Immature natural killer cell (primary cell): ENCODE data around the gene DOCK6. TPM values are rescaled to one million over a fixed set of nuclear protein-coding genes. Genes with fewer than 3 reads are reported as not detected.
"Not testable (repeated sequence)": the region's sequence is repeated elsewhere in the genome, so short reads cannot be mapped to it uniquely, and the experiment has no call there.

Experiments
- DNase-seq, 3 donors: peaks; one replicate each; pipeline ENCODE4 v3.0.0; 2022; ENCODE audit warnings: mixed read lengths in 1 of 3
- H3K27ac Mint-ChIP-seq, 6 donors: one replicate each; pipeline ENCODE4 v1.8.0; 2020; ENCODE audit warnings: mixed read lengths in 6 of 6, mild to moderate bottlenecking in 5 of 6, inconsistent platforms in 4 of 6, moderate library complexity in 3 of 6
- H3K27me3 Mint-ChIP-seq, 3 donors: one replicate each; pipeline ENCODE4 v1.8.0; 2020 to 2021; ENCODE audit warnings: low read depth in 3 of 3, mild to moderate bottlenecking in 3 of 3, mixed read lengths in 3 of 3, moderate library complexity in 3 of 3, inconsistent platforms in 1 of 3
- H3K36me3 Mint-ChIP-seq, 3 donors: one replicate each; pipeline ENCODE4 v1.8.0; 2020; ENCODE audit warnings: mixed read lengths in 3 of 3, inconsistent platforms in 2 of 3, mild to moderate bottlenecking in 2 of 3
- H3K4me1 Mint-ChIP-seq, 2 donors: one replicate each; pipeline ENCODE4 v1.8.0; 2020; ENCODE audit warnings: inconsistent platforms in 2 of 2, mild to moderate bottlenecking in 2 of 2, mixed read lengths in 2 of 2, moderate library complexity in 1 of 2
- H3K4me3 Mint-ChIP-seq, 5 donors: one replicate each; pipeline ENCODE4 v1.8.0; 2020; ENCODE audit warnings: mild to moderate bottlenecking in 5 of 5, mixed read lengths in 5 of 5, inconsistent platforms in 3 of 5, moderate library complexity in 3 of 5
- H3K9me3 Mint-ChIP-seq, 6 donors: one replicate each; pipeline ENCODE4 v1.8.0; 2020; ENCODE audit warnings: mild to moderate bottlenecking in 6 of 6, mixed read lengths in 6 of 6, inconsistent platforms in 4 of 6, moderate library complexity in 3 of 6
- polyA plus RNA-seq, 3 donors: library from polyadenylated mRNA; unstranded; fragments of 300-500 nt; fragmentation: Illumina TruSeq; gene quantifications; one replicate each; pipeline ENCODE4 v1.2.3, GENCODE V29; 2021

Gene DOCK6
- polyA plus RNA-seq, 3 donors from 2014 or later: not detected

GRCh38 chr19:11190501-11190900 is 71.8 kb downstream of the DOCK6 start:
- H3K27ac Mint-ChIP-seq: no peak overlapping the region
- no peaks in the 10 kb centered on the region for H3K4me1 Mint-ChIP-seq
- DNase-seq: no peak
- no peaks in the 10 kb centered on the region for H3K9me3 Mint-ChIP-seq
- H3K27me3 Mint-ChIP-seq: no peaks in the 10 kb centered on the region
- no peaks in the 10 kb centered on the region for H3K36me3 Mint-ChIP-seq
- no peak overlapping the region for H3K4me3 Mint-ChIP-seq

DNA sequence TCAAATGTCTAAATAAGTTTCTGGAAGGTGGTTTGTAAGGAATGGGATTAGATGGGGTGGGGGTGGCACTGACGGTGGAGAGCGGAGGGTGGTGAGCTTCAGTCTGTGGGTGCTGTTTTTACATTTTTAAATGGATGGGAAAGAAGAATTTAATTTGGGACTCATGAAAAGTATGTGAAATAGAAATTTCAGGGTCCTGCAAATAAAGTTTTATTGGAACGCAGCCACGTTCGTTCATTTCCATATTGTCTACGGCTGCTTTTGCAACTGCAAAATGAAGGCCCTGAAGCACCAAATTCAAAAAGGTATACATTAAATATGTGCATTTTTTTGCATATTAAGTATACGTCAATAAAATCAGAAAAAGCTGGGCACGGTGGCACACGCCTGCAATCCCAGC is 74.9 kb downstream of the DOCK6 start:
- Mint-ChIP-seq H3K27me3 (no peaks in the 10 kb centered on the region), H3K4me1 (no peaks in the 10 kb centered on the region), H3K4me3 (no peak overlapping the region), H3K36me3 (no peaks in the 10 kb centered on the region), H3K27ac (no peak overlapping the region), H3K9me3 (no peaks in the 10 kb centered on the region)
- DNase-seq: no peak

- Mint-ChIP-seq H3K4me1 (no peaks in the 10 kb centered on the region), H3K4me3 (no peak overlapping the region), H3K27ac (no peak overlapping the region), H3K9me3 (no peaks in the 10 kb centered on the region), H3K36me3 (no peaks in the 10 kb centered on the region), H3K27me3 (no peaks in the 10 kb centered on the region)
- no peak for DNase-seq
These were observed 79.3 kb downstream of the DOCK6 start for GRCh38 chr19:11182994-11183393.

GRCh38 chr19:11181488-11181887 is 80.8 kb downstream of the DOCK6 start:
- H3K4me1 Mint-ChIP-seq: no peaks in the 10 kb centered on the region
- H3K27ac Mint-ChIP-seq: no peak overlapping the region
- no peaks in the 10 kb centered on the region for H3K9me3 Mint-ChIP-seq
- DNase-seq: no peak
- no peaks in the 10 kb centered on the region for H3K36me3 Mint-ChIP-seq
- H3K27me3 Mint-ChIP-seq: no peaks in the 10 kb centered on the region
- H3K4me3 Mint-ChIP-seq: no peak overlapping the region

DNA sequence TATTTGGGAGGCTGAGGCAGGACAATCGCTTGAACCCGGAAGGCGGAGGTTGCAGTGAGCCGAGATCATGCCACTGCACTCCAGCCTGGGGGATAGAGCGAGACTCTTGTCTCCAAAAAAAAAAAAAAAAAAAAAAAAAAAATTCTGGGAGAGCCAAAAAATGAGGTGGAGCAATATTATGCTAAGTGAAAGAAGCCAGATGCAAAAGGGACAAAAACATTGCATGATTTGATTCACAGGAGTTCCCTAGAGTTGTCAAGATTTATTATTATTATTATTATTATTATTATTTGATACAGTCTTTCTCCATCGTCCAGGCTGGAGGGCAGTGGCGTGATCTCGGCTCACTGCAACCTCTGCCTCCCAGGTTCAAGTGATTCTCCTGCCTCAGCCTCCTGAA is 81.3 kb downstream of the DOCK6 start:
- H3K27ac Mint-ChIP-seq, H3K36me3 Mint-ChIP-seq, DNase-seq, H3K4me1 Mint-ChIP-seq, H3K27me3 Mint-ChIP-seq, H3K4me3 Mint-ChIP-seq, H3K9me3 Mint-ChIP-seq: not testable (repeated sequence)

DNA sequence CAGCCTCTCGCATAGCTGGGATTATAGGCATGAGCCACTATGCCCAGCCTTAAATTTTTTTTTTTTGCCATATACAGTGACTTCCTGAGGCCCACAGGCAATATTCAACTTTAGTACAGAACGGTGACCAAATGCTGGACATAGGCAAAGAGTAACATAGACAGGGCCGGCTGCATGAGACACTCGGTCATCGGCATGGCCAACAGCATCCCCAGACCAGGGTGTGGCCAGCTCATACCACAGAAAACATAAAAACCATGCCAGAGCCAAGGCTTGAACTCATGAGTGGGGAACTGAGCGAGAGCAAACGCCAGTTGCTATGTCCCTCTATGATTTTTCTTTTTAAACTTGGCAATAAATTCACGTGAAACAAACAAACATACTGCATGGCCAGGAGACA is 82.0 kb downstream of the DOCK6 start:
- no peak for DNase-seq
- H3K27me3 Mint-ChIP-seq: no peaks in the 10 kb centered on the region
- no peaks in the 10 kb centered on the region for H3K4me1 Mint-ChIP-seq
- no peaks in the 10 kb centered on the region for H3K9me3 Mint-ChIP-seq
- no peak overlapping the region for H3K27ac Mint-ChIP-seq
- no peak overlapping the region for H3K4me3 Mint-ChIP-seq
- H3K36me3 Mint-ChIP-seq: no peaks in the 10 kb centered on the region

- H3K9me3 Mint-ChIP-seq: no peaks in the 10 kb centered on the region
- no peak for DNase-seq
- no peaks in the 10 kb centered on the region for H3K4me1 Mint-ChIP-seq
- H3K27me3 Mint-ChIP-seq: no peaks in the 10 kb centered on the region
- H3K4me3 Mint-ChIP-seq: no peak overlapping the region
- H3K27ac Mint-ChIP-seq: no peak overlapping the region
- no peaks in the 10 kb centered on the region for H3K36me3 Mint-ChIP-seq
These were observed 82.5 kb downstream of the DOCK6 start for GRCh38 chr19:11179716-11180297.

- H3K4me3 Mint-ChIP-seq, H3K4me1 Mint-ChIP-seq, H3K36me3 Mint-ChIP-seq, H3K9me3 Mint-ChIP-seq, H3K27me3 Mint-ChIP-seq, H3K27ac Mint-ChIP-seq, DNase-seq: not testable (repeated sequence)
These were observed 83.2 kb downstream of the DOCK6 start for GRCh38 chr19:11179145-11179465.

DNA sequence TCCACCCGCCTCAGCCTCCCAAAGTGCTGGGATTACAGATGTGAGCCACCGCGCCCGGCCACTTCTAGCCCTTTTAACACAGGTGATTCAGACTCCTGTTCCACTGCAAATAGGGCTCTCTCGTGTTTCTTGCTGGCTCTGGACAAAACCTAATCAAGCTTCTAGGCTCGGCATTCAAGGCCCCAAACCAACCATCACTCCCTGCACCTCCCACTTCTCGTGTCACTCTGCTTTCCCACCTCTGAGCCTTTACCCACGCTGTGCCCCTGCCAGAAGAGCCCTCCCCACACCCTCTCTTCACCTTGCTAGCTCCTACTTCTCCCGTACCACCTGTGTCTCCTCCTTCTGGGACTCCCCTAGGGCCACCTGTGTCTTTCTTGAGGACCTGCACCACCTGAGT is 84.7 kb downstream of the DOCK6 start:
- H3K27me3 Mint-ChIP-seq: no peaks in the 10 kb centered on the region
- no peak for DNase-seq
- H3K9me3 Mint-ChIP-seq: no peaks in the 10 kb centered on the region
- no peaks in the 10 kb centered on the region for H3K36me3 Mint-ChIP-seq
- H3K27ac Mint-ChIP-seq: no peak overlapping the region
- H3K4me3 Mint-ChIP-seq: no peak overlapping the region
- no peaks in the 10 kb centered on the region for H3K4me1 Mint-ChIP-seq

DNA sequence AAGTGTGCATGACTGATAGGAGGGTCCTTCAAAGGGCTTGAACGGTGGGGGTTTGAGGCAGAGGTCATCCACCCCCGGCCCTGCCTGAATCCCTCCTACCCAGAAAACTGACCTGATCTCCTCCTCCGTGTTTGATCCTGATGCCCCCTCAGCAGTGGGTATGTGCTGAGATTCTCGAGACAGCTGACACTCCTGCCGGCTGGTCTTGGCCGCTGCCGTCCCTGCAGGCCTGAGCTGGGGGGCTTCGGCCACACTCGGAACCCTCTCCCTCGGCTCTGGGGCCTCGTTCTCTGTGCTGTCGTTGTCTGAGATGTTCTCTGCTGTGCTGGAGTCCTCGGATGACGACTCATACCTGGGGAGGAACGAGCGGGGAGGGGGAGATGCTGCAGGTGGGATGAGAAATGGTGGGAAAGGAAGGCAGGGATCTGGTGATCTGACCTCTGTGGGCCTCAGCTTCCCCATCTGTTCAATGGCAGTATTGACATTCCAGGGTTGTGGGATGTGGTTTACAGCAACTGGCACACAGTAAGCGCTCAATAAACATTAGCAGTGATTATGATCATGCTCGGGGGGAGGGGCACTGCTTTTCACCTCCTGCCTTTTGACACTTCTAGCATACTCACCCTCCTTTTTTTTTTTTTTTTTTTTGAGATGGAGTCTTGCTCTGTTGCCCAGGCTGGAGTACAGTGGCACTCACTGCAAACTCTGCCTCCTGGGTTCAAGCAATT is 85.7 kb downstream of the DOCK6 start:
- H3K4me1 Mint-ChIP-seq: no peaks in the 10 kb centered on the region
- no peak overlapping the region for H3K4me3 Mint-ChIP-seq
- no peak overlapping the region for H3K27ac Mint-ChIP-seq
- no peaks in the 10 kb centered on the region for H3K36me3 Mint-ChIP-seq
- H3K27me3 Mint-ChIP-seq: no peaks in the 10 kb centered on the region
- H3K9me3 Mint-ChIP-seq: no peaks in the 10 kb centered on the region
- no peak for DNase-seq

- no peaks in the 10 kb centered on the region for H3K9me3 Mint-ChIP-seq
- no peaks in the 10 kb centered on the region for H3K4me1 Mint-ChIP-seq
- H3K27ac Mint-ChIP-seq: no peak overlapping the region
- DNase-seq: no peak
- no peaks in the 10 kb centered on the region for H3K27me3 Mint-ChIP-seq
- H3K36me3 Mint-ChIP-seq: no peaks in the 10 kb centered on the region
- H3K4me3 Mint-ChIP-seq: no peak overlapping the region
These were observed 86.4 kb downstream of the DOCK6 start for GRCh38 chr19:11175920-11176319.

DNA sequence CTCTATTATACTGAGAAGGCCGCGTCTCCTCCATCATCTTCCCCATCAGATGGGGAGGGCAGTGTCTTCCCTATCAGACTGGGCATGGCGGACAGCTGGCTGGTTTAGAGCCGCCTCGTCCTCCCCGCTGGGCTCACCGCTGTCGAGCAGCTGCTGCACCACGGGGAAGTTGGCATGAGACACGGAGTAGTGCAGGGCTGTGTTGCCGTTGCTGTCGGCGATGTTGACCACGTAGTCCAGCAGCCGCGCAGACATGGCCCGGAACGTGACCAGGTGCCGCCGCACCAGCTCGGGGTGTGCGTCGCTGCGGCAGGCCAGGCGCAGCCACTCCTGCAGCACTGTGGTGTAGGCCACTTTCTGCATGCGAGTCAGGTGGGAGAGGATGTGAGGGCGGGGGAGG is 88.0 kb downstream of the DOCK6 start:
- Mint-ChIP-seq H3K9me3 (no peaks in the 10 kb centered on the region), H3K27ac (no peak overlapping the region), H3K27me3 (no peaks in the 10 kb centered on the region), H3K4me1 (no peaks in the 10 kb centered on the region), H3K36me3 (no peaks in the 10 kb centered on the region), H3K4me3 (no peak overlapping the region)
- DNase-seq: no peak

DNA sequence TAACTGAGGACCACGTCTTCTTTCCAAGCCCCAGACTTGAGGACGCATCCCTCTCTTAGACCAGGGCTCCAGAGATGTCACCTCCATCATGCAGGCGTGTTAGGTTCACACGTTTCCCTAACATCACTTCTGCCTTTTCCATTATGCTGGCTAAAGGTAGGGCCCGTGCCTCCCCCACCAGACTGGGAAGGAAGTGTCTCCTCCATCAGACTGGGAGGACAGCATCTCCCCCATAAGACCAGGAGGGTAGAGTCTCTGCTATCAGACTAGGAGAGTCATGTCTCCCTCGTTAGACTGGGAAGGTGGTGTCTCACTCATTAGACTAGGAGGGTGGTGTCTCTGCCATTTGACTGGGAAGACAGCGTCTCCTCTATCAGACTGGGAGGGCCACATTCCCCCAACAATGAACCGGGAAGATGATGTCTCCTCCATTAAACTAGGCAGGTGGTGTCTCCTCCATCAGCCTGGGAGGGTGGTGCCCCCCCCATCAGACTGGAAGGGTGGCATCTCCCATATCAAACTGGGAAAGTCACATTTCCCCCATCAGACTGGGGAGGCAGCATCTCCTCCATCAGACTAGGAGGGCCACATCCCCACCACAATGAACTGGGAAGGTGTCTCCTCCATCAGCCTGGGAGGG is 88.7 kb downstream of the DOCK6 start:
- Mint-ChIP-seq H3K4me1 (no peaks in the 10 kb centered on the region), H3K4me3 (no peak overlapping the region), H3K9me3 (no peaks in the 10 kb centered on the region), H3K27ac (no peak overlapping the region), H3K27me3 (no peaks in the 10 kb centered on the region), H3K36me3 (no peaks in the 10 kb centered on the region)
- DNase-seq: no peak

- no peak for DNase-seq
- Mint-ChIP-seq H3K27ac (no peak overlapping the region), H3K9me3 (no peaks in the 10 kb centered on the region), H3K4me3 (no peak overlapping the region), H3K36me3 (no peaks in the 10 kb centered on the region), H3K4me1 (no peaks in the 10 kb centered on the region), H3K27me3 (no peaks in the 10 kb centered on the region)
These were observed 89.7 kb downstream of the DOCK6 start for GRCh38 chr19:11172576-11172975.

- Mint-ChIP-seq H3K27ac (no peak overlapping the region), H3K4me3 (no peak overlapping the region), H3K36me3 (no peaks in the 10 kb centered on the region), H3K9me3 (no peaks in the 10 kb centered on the region), H3K27me3 (no peaks in the 10 kb centered on the region), H3K4me1 (no peaks in the 10 kb centered on the region)
- no peak for DNase-seq
These were observed 91.2 kb downstream of the DOCK6 start for GRCh38 chr19:11171144-11171543.
